ENCODE data around the gene WNT2.

WNT2 gene

GRCh38 chr7:117322741-117323304 lies at the start of gene WNT2:
WNT2 (minus strand) TSS chr7:117323058; CDS start chr7:117322989, 69 bp downstream.
- DNase-seq, result no peak

GRCh38 chr7:117372073-117372472 lies 49.2 kb upstream of the WNT2 start:
- no peak for DNase-seq

DNA sequence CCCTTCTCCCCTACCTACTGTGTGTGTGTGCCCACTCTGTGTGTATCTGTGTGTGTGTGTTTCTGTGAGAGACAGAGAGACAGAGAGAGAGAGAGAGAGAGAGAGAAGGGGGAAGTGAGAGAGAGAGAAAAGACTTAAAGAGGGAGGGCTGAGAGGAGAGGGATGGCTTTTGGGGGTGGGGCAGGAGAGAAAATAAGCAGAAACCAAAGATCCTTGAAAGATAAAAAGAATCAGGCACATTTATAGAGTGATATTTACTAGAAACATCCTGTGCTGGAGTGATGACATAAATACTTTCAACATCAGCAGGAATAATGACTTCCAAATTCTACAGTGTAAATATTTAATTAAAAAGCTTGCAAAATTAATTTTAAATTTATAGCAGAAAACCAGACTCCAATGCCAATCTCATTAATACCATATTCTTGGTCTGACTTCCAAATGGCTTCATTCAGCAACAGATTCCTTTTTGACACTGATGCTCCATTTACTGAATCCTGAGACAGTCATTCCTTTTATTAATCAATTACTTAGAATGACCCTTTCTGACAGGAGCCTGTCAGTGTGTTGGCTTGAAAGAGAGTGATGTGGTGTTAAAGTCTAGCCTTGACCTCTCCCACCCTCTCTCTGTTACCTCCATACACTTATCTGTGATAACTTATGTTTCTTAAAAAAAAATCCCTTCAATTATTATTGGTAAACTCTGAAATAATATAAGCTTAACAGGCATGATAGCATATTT lies 41.7 kb upstream of the WNT2 start:
- no peak for DNase-seq

- no peak for DNase-seq
Measured at GRCh38 chr7:117362294-117362888, 39.5 kb upstream of the WNT2 start.

DNA sequence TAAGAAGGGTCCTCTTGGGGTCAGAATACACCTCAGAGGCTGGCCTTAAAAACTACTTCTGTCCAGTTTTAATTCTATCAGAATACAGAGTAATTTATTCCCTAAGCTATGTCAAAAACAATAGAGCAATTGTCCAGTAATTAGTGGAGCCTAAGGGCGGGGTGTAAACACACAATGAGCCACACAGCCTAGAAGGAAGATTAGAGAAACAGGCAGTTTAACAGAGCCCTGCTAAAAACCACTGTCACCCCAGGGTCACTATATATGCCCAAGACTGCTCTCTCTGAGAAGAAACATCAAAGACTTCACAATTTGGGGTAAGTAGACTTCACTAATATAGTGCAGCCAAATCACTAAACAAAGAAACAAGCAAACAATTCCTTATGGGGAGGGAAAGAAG lies 27.2 kb upstream of the WNT2 start:
- DNase-seq, result no peak

DNA sequence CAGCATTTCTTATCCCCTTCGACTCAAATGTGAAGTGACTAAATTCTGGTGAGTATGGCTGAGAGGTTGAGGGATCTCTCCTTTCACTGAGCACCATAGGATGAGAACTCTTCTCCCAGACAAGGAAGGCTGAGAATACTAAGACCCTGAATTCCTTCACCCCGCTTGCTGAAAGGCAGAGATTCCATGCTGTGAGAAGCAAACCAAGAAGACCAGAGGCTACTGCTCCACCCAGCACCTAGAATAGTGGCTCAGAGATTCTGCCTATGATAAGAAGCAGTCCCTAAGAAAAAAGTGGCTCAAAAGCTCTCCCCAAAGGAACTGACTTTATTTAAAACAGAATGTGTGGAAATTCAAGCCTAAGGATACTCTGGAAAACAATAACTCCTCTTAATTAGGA lies 26.7 kb upstream of the WNT2 start:
- DNase-seq, result no peak

GRCh38 chr7:117347962-117348672 lies 25.3 kb upstream of the WNT2 start:
- no peak for DNase-seq

- DNase-seq, result no peak
Measured at GRCh38 chr7:117347480-117347879, 24.6 kb upstream of the WNT2 start.

DNA sequence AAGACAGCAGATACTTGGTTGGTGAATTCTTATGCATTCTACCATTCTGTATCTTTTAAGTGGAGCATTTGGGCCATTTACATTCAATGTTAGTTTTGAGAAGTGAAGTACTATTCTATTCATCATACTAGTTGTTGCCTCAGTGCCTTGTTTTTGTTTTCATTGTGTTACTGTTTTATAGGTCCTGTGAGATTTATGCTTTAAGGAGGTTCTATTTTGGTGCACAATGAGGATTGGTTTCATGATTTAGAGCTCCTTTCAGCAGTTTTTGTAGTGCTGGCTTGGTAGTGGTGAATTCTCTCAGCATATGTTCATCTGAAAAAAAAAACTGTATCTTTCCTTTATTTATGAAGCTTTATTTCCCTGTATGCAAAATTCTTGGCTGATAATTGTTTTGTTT lies 23.3 kb upstream of the WNT2 start:
- no peak for DNase-seq

GRCh38 chr7:117338020-117338419 lies 15.2 kb upstream of the WNT2 start:
- no peak for DNase-seq

- DNase-seq, result no peak
Measured at GRCh38 chr7:117333168-117333567, 10.3 kb upstream of the WNT2 start.

DNA sequence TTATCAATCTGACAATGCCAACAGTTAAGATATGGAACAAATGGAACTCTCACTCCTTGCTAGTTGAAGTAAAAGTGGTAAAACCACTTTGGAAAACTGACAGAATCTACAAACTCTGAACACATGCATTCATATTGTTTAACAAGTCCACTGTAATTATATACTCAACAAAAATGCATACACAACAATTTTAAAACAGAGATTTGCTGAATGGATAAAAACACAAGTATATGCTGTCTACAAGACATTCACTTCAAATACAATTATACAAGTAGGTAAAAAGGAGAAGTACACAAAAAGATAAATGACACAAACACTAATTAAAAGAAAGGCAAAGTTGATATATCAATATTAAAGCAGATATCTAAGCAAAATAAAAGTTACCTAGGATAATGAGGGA lies 9.2 kb upstream of the WNT2 start:
- no peak for DNase-seq

DNA sequence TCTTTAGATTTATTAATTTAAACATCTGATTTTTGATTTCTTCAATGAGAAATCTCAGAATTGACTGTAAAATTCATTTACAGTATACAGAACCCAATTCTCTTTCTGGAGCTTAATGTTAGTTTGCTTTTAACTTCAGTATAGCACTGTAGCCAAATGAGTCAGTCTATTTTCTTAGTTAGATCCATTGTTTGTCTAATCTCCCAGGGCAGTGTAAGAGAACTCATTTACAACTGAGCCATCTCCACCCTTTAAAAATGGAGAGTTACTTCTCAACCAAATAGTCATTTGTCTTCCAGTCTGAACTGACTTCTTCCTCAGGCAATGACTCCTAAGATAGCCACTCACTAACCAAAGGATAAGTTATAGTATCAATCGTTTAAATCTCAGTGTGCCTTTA lies 3.0 kb upstream of the WNT2 start:
- DNase-seq, result no peak

GRCh38 chr7:117324960-117325359 lies 2.1 kb upstream of the WNT2 start:
- DNase-seq, result no peak

DNA sequence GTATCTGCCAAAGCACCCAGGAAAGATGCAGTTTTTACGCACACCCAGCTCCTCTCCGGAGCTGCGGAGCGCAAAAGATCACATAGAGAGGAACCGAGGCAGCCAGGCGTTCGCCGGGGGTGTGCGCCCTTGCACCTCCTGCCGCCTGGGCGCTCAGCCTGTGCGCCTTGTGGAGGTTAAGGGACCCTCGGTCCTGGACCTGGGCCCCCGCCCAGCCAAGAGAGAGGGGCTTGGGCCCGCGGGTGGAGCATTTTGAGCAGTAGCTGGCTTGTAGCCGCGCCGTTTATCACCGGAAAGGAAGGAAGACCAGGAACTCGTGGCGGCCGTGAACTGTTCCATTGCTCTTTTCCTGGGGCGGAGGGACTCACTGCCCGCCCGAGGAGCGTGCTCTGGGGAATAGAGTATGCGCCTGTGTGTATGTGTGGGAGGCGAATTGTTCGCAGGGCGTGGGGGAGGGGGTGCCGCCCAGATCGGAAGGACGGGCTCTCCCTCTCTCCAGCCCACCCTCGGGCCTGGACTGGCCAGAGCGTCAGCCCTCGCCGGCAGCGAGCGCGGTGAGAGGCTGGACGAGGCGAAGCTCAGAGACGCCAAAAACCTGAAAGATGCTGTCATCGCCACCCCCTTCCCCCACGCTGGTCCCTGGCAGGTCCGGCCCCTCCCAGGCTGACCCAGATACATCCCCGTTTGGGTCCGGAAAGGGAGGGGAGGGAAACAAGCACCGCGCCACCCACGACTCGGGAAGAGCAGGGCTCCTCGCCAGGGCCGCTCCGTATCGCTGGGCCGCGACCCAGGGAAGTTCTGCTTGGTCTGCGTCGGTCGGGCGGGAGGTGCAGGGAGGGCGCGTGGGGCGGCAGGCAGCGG lies 1.2 kb upstream of the WNT2 start:
- DNase-seq, result no peak

DNA sequence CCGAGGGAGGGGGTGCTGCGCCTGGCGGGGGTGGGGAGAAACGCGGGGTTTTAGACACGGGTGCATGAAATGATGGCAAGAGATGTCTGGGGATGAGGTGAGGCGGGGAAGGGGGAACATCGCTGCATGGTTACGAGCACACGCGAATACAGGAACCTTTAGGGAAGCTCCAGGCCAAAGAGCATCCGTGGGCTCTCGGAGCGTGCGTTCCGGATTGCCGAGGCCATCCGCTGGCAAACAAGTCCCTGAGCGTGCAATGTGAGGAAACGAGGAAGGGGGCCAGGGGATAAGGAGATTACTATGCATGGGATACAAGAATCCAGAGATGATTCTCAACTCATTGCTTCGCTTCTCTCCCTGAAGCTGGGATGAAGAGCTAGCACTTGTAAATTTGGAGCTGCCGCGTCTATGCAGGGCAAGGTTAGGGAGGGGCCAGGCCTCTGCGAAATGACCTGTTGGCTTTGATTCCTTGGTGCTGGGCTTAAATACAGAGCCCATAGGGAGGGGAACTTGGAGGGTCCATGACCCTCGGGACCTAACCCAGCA lies 520 bp upstream of the WNT2 start:
- no peak for DNase-seq

- DNase-seq, result no peak
Measured at GRCh38 chr7:117320523-117320922, 2.3 kb downstream of the WNT2 start.

GRCh38 chr7:117319181-117319580 lies 3.7 kb downstream of the WNT2 start:
- no peak for DNase-seq

DNA sequence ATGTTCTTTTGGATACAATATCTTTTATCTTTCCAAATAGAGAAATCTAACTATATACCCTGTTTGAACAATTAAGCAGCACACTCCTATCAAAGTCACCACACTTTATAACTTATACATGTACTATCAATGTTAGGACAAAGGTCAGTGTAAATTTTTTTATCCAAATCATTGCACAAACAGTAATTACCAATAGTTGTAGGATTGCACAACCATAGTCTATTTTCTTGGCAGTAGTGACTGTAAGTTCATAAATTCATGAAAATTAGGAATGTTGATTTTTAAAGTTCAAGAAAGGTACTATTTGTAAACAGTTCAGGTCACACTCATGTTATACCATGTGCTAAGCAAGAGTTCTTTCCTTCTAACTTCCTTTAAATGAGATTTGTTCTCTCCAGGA lies 9.3 kb downstream of the WNT2 start:
- no peak for DNase-seq

DNA sequence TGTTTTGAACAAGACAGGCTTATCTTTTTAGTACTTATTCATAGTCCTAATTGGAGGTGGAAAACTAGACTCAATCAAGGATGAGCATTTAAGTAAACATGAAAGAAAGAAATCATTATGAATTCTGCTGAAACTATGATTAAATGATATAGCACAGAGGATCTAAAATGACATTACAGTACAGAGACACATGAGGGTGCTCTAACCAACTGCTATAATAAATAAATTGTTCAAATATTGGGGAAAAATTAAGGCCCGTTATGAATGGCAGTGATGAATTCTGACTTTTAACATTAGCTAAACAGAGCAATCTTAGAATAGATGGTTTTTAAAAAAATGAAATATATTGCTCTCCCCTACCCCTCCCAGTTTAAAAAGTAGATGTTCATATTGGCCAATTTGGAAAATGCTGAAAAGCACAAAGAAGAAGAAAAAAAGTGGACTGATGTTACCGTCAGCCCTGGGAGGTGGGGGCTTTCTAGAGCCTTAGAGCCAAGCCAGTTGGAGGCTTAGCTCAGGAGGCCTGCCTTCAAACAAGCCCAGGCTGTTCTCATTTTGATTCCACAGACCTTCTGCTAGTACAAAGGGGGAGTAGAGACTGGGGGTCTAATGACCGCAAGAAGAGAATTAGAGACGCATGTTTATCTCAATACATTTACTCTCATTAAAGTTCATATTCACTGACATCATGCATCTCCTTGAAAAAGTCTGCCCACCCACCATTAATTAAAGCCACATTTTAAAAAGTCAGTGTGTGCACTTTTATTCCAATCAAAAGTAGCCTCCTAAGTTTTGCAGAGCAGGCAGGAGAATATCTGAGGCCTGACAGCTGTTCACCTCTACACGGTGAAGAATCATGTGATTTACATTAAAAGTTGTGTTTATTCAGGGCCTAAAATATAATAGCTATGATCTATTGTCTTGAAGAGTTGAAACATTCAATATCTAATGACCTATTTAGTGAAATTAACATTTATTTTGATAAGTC lies 10.0 kb downstream of the WNT2 start:
- no peak for DNase-seq

GRCh38 chr7:117308891-117309290 lies 14.0 kb downstream of the WNT2 start:
- DNase-seq, result no peak

All from NCI-H774 (cell line).